Measurements from ENCODE around the gene MMUT. TPM values are rescaled to one million over a fixed set of nuclear protein-coding genes. Genes with fewer than 3 reads are reported as not detected.
"Not testable (repeated sequence)": the region's sequence is repeated elsewhere in the genome, so short reads cannot be mapped to it uniquely, and the experiment has no call there.

The MMUT gene
- total RNA-seq, 2 donors from 2014 or later = 15.3 to 16.2 TPM

- peaks cover 38% of the 10 kb centered on the region for H3K9me3 Mint-ChIP-seq
- Histone ChIP-seq H3K36me3 (ENCODE audit: control insufficient read depth, insufficient read depth, low read length) (peaks cover 13% of the 10 kb centered on the region), H3K4me3 (ENCODE audit: low read length) (no peak overlapping the region), H3K4me1 (ENCODE audit: control insufficient read depth, insufficient read depth, low read length) (no peaks in the 10 kb centered on the region), H3K9ac (ENCODE audit: extremely low read depth, low read length, poor library complexity, severe bottlenecking) (no peak overlapping the region), H3K9me3 (ENCODE audit: control insufficient read depth, low read length) (peaks cover 20% of the 10 kb centered on the region), H3K27ac (ENCODE audit: low read depth, low read length) (no peak overlapping the region), H3K27me3 (ENCODE audit: control insufficient read depth, insufficient read depth, low read length, poor library complexity, severe bottlenecking) (no peaks in the 10 kb centered on the region)
- DNase-seq = no peak
- no peaks in the 10 kb centered on the region for H3K27me3 Mint-ChIP-seq (ENCODE audit: insufficient read depth)
- no peaks in the 10 kb centered on the region for H3K4me1 Mint-ChIP-seq
- no peak overlapping the region for H3K27ac Mint-ChIP-seq
- TF ChIP-seq CTCF (conservative IDR thresholded peaks at IDR 0.05) = no peak
- WGBS, 2 experiments (ENCODE audit: insufficient coverage in 1 of 2, insufficient read length in 1 of 2) = 90 to 100% methylated on average over 1 to 2 of the region's 3 CpGs
- H3K4me3 Mint-ChIP-seq = no peak overlapping the region
- H3K36me3 Mint-ChIP-seq (ENCODE audit: low read depth) = peaks cover 71% of the 10 kb centered on the region
Observed at GRCh38 chr6:49479308-49479970, 16.4 kb upstream of the MMUT start.

GRCh38 chr6:49476564-49476963 lies 13.5 kb upstream of the MMUT start:
- not testable (repeated sequence) for DNase-seq; H3K4me3 Mint-ChIP-seq; H3K4me1 ChIP-seq (ENCODE audit: control insufficient read depth, insufficient read depth, low read length); H3K27ac Mint-ChIP-seq; H3K27me3 ChIP-seq (ENCODE audit: control insufficient read depth, insufficient read depth, low read length, poor library complexity, severe bottlenecking); H3K4me3 ChIP-seq (ENCODE audit: low read length); H3K4me1 Mint-ChIP-seq; H3K27me3 Mint-ChIP-seq (ENCODE audit: insufficient read depth); H3K27ac ChIP-seq (ENCODE audit: low read depth, low read length); H3K9ac ChIP-seq (ENCODE audit: extremely low read depth, low read length, poor library complexity, severe bottlenecking)
- Histone ChIP-seq H3K9me3 (ENCODE audit: control insufficient read depth, low read length) (peaks cover 20% of the 10 kb centered on the region), H3K36me3 (ENCODE audit: control insufficient read depth, insufficient read depth, low read length) (peaks cover 30% of the 10 kb centered on the region)
- 93% methylated on average over 2 of the region's 2 CpGs; no CpG with 5 or more reads in 1 of the 2 experiments for WGBS, 2 experiments (ENCODE audit: insufficient coverage in 1 of 2, insufficient read length in 1 of 2)
- Mint-ChIP-seq H3K9me3 (peaks cover 29% of the 10 kb centered on the region), H3K36me3 (ENCODE audit: low read depth) (peaks cover 74% of the 10 kb centered on the region)

- Mint-ChIP-seq H3K4me3 (no peak overlapping the region), H3K9me3 (no peaks in the 10 kb centered on the region), H3K4me1 (peaks cover 3% of the 10 kb centered on the region), H3K36me3 (ENCODE audit: low read depth) (peaks cover 10% of the 10 kb centered on the region), H3K27me3 (ENCODE audit: insufficient read depth) (no peaks in the 10 kb centered on the region), H3K27ac (no peak overlapping the region)
- H3K4me3 ChIP-seq (ENCODE audit: low read length) = no peak overlapping the region
- TF ChIP-seq CTCF (conservative IDR thresholded peaks at IDR 0.05) = no peak
- no peak overlapping the region for H3K27ac ChIP-seq (ENCODE audit: low read depth, low read length)
- H3K36me3 ChIP-seq (ENCODE audit: control insufficient read depth, insufficient read depth, low read length) = peaks cover 21% of the 10 kb centered on the region
- WGBS, 2 experiments (ENCODE audit: insufficient coverage in 1 of 2, insufficient read length in 1 of 2) = 93 to 95% methylated on average over 8 to 9 of the region's 9 CpGs
- no peaks in the 10 kb centered on the region for H3K4me1 ChIP-seq (ENCODE audit: control insufficient read depth, insufficient read depth, low read length)
- no peak overlapping the region for H3K9ac ChIP-seq (ENCODE audit: extremely low read depth, low read length, poor library complexity, severe bottlenecking)
- no peaks in the 10 kb centered on the region for H3K27me3 ChIP-seq (ENCODE audit: control insufficient read depth, insufficient read depth, low read length, poor library complexity, severe bottlenecking)
- H3K9me3 ChIP-seq (ENCODE audit: control insufficient read depth, low read length) = no peaks in the 10 kb centered on the region
- DNase-seq = no peak
Observed at GRCh38 chr6:49468042-49468441, 5.0 kb upstream of the MMUT start.

DNA sequence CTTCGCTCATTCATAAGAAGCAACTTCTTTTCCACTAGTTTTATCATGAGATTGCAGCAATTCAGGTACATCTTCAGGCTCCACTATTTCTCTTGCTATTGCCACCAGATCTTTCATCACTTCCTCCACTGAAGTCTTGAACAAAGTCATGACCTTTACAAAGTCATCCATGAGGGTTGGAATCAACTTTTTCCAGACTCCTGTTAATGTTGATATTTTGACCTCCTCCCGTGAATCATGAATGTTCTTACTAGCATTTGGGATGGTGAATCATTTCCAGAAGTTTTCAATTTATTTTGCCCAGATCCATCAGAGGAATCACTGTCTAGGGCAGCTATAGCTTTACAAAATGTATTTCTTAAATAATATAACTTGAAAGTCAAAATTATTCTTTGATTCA lies 1.6 kb upstream of the MMUT start:
- Histone ChIP-seq H3K9me3 (ENCODE audit: control insufficient read depth, low read length) (no peaks in the 10 kb centered on the region), H3K36me3 (ENCODE audit: control insufficient read depth, insufficient read depth, low read length) (no peaks in the 10 kb centered on the region), H3K27me3 (ENCODE audit: control insufficient read depth, insufficient read depth, low read length, poor library complexity, severe bottlenecking) (no peaks in the 10 kb centered on the region), H3K4me1 (ENCODE audit: control insufficient read depth, insufficient read depth, low read length) (no peaks in the 10 kb centered on the region), H3K4me3 (ENCODE audit: low read length) (peak overlapping the region; percentile 91), H3K9ac (ENCODE audit: extremely low read depth, low read length, poor library complexity, severe bottlenecking) (no peak overlapping the region), H3K27ac (ENCODE audit: low read depth, low read length) (no peak overlapping the region)
- H3K36me3 Mint-ChIP-seq (ENCODE audit: low read depth) = peaks cover 1% of the 10 kb centered on the region
- no peak overlapping the region for H3K27ac Mint-ChIP-seq
- H3K4me1 Mint-ChIP-seq = peaks cover 9% of the 10 kb centered on the region
- no peak for TF ChIP-seq CTCF (conservative IDR thresholded peaks at IDR 0.05)
- peak overlapping the region; percentile 97 for H3K4me3 Mint-ChIP-seq
- 86 to 95% methylated on average over 1 to 2 of the region's 2 CpGs for WGBS, 2 experiments (ENCODE audit: insufficient coverage in 1 of 2, insufficient read length in 1 of 2)
- no peaks in the 10 kb centered on the region for H3K9me3 Mint-ChIP-seq
- H3K27me3 Mint-ChIP-seq (ENCODE audit: insufficient read depth) = no peaks in the 10 kb centered on the region
- DNase-seq = no peak

Measured in endodermal cell (in vitro differentiated cells).